ENCODE results near the gene SAMD1. TPM values are rescaled to one million over a fixed set of nuclear protein-coding genes. Genes with fewer than 3 reads are reported as not detected.

Gene SAMD1
- total RNA-seq, 1 experiment from 2014 or later, result 108 TPM

DNA sequence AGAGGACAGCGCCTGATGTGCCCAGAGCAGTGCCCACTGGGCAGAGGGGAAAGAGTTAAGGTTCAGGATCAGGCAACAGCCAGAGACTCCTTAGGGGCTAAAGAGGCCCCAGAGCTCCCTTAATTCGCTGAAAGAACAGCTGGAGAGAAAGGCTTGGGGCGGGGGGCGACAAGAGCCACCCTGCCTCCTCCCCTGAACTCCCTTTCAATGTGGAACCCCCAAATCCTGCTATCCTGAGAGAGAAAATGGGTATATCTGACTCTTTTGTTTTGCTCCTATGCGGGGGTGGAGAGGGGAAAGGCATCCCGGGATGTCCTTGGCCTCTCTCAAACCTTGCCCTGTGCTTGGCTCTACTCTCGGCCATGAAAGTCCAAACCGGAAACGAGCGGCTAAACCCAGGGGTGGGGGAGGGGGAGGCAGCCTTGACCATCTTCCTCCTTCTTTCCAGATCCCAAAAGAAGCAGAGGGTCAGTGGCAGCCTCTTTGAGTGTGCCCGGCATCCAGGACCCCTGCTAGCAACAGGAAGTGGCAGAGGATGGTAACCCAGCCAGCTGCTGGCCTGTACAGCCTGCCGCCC, 22.3 kb upstream of the SAMD1 start:
- H3K14ac ChIP-seq (ENCODE audit: insufficient read depth, low read length), result peak overlapping the region; percentile 50
- no peak overlapping the region for H3K4me2 ChIP-seq (ENCODE audit: insufficient read depth, insufficient read length, low read length)
- H3K36me3 Mint-ChIP-seq (ENCODE audit: insufficient read depth in 1 of 3, low read depth in 3 of 3), result no peaks in the 10 kb centered on the region; a peak in 1 of 7 replicates
- WGBS (ENCODE audit: extremely low coverage, insufficient read length, low lambda C conversion rate), result no CpG with 5 or more reads among the region's 12 CpGs
- H4K20me1 ChIP-seq (ENCODE audit: control insufficient read depth, insufficient read depth, insufficient read length), result no peaks in the 10 kb centered on the region
- H3K9me3 ChIP-seq (ENCODE audit: control insufficient read depth, low read depth, low read length), result no peaks in the 10 kb centered on the region
- H3K56ac ChIP-seq (ENCODE audit: insufficient read length, low read depth, low read length), result no peak overlapping the region
- H3K4me1 ChIP-seq (ENCODE audit: insufficient read depth, low read length), result peaks cover 9% of the 10 kb centered on the region; the same call in 1 of the 2 replicates
- H3K79me1 ChIP-seq (ENCODE audit: insufficient read depth, low read depth, low read length, poor library complexity, severe bottlenecking), result no peaks in the 10 kb centered on the region
- no peak overlapping the region for H4K5ac ChIP-seq (ENCODE audit: insufficient read length, low read depth, low read length)
- no peak overlapping the region for H2BK5ac ChIP-seq (ENCODE audit: insufficient read length, low read length)
- H2BK120ac ChIP-seq (ENCODE audit: low read depth, low read length, poor library complexity, severe bottlenecking), result peak overlapping the region; percentile 38
- no peaks in the 10 kb centered on the region; the same call in 1 of the 2 replicates for H3K27me3 ChIP-seq (ENCODE audit: insufficient read depth, low read length)
- peaks cover 31 to 34% of the 10 kb centered on the region in 2 experiments for H3K4me1 Mint-ChIP-seq
- no peaks in the 10 kb centered on the region for H3K9me3 Mint-ChIP-seq
- peaks cover 2% of the 10 kb centered on the region; the same call in 1 of the 2 replicates for H3K79me2 ChIP-seq (ENCODE audit: insufficient read depth, low read length)
- peak overlapping the region; percentile 61 to 86 (median 79); a peak in 4 of 7 replicates for H3K27ac Mint-ChIP-seq
- H4K8ac ChIP-seq (replicated peaks; ENCODE audit: insufficient read length, low read depth, low read length), result no peak overlapping the region
- H2BK15ac ChIP-seq (ENCODE audit: low read depth, low read length), result 0 out of 2 replicates have a peak overlapping the region, but pooled peaks have one; percentile 37
- no peak overlapping the region for H2AK5ac ChIP-seq (ENCODE audit: insufficient read length, low read length)
- no peak overlapping the region for H3K9ac ChIP-seq (ENCODE audit: extremely low read depth, insufficient read length, low read length)
- H2AFZ ChIP-seq (ENCODE audit: low read length), result no peak overlapping the region
- peak overlapping the region; percentile 75 for H2BK12ac ChIP-seq (ENCODE audit: insufficient read length, low read depth, low read length)
- H3K27me3 Mint-ChIP-seq (ENCODE audit: low read depth), result peaks cover 2% of the 10 kb centered on the region; the same call in 1 of the 2 replicates
- no peak overlapping the region for H3K27ac ChIP-seq (ENCODE audit: insufficient read length, low read depth, low read length)
- no peak overlapping the region for H3T11ph ChIP-seq (ENCODE audit: low read length)
- H3K18ac ChIP-seq (ENCODE audit: insufficient read length, low read depth, low read length), result peak overlapping the region; percentile 63
- TF ChIP-seq, protein P1, sequence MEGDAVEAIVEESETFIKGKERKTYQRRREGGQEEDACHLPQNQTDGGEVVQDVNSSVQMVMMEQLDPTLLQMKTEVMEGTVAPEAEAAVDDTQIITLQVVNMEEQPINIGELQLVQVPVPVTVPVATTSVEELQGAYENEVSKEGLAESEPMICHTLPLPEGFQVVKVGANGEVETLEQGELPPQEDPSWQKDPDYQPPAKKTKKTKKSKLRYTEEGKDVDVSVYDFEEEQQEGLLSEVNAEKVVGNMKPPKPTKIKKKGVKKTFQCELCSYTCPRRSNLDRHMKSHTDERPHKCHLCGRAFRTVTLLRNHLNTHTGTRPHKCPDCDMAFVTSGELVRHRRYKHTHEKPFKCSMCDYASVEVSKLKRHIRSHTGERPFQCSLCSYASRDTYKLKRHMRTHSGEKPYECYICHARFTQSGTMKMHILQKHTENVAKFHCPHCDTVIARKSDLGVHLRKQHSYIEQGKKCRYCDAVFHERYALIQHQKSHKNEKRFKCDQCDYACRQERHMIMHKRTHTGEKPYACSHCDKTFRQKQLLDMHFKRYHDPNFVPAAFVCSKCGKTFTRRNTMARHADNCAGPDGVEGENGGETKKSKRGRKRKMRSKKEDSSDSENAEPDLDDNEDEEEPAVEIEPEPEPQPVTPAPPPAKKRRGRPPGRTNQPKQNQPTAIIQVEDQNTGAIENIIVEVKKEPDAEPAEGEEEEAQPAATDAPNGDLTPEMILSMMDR (conservative IDR thresholded peaks at IDR 0.05), result no peak
- no peak for DNase-seq
- H3K4ac ChIP-seq (ENCODE audit: low read depth, low read length), result no peak overlapping the region
- no peak overlapping the region for H3K23ac ChIP-seq (ENCODE audit: insufficient read length, low read depth, low read length)
- H2BK20ac ChIP-seq (ENCODE audit: low read depth, low read length, poor library complexity, severe bottlenecking), result peak overlapping the region; percentile 99
- no peak overlapping the region for H4K91ac ChIP-seq (ENCODE audit: insufficient read length, low read depth, low read length)
- H3K23me2 ChIP-seq (ENCODE audit: insufficient read length, low read depth, low read length, poor library complexity, severe bottlenecking), result peaks cover 9% of the 10 kb centered on the region
- H3K4me3 Mint-ChIP-seq, result peak overlapping the region in 1 of 2 experiments; percentile 40; a peak in 2 of 5 replicates
